Measurements from ENCODE around the gene MED29.
A peak's percentile ranks its signal among the peaks of the same experiment; 100 is the strongest.

The MED29 gene

DNA sequence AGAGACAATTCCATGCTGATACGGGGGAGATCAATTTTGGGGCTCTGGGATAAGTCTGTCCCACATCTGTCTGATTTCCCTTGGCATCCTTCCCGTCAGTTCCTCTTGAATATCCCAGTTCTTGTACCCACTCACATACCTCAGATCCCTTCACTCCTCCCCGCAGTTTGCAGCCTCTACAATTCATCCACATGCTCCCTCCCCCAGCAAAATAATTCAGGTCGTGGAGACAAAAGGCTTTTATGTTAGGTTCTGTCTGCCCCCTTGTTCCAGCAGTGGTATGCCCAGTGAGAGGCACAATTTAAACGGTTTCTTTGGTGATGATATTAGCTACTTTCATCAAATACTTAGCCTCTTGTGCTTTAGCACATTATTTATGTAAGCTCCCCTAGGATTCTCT, 35.0 kb downstream of the MED29 start:
- DNase-seq (ENCODE audit: low read depth in 3 of 3, low spot score in 1 of 3) = no peak

DNA sequence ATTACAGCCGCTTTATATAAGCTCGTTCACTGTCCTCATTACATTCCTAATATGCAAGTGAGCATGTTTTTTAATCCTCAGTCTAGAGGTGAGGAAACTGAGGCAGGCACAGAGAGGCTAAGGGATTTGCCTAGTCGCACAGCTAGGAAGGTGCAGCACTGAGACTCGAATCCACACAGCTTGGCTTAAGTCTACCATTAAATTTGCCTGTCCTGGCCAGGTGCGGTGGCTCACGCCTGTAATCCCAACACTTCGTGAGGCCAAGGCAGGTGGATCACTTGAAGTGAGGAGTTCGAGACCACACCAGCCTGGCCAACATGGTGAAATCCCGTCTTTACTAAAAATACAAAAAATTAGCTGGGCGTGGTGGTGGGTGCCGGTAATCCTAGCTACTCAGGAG, 36.5 kb downstream of the MED29 start:
- no peak for DNase-seq (ENCODE audit: low read depth in 3 of 3, low spot score in 1 of 3)

DNA sequence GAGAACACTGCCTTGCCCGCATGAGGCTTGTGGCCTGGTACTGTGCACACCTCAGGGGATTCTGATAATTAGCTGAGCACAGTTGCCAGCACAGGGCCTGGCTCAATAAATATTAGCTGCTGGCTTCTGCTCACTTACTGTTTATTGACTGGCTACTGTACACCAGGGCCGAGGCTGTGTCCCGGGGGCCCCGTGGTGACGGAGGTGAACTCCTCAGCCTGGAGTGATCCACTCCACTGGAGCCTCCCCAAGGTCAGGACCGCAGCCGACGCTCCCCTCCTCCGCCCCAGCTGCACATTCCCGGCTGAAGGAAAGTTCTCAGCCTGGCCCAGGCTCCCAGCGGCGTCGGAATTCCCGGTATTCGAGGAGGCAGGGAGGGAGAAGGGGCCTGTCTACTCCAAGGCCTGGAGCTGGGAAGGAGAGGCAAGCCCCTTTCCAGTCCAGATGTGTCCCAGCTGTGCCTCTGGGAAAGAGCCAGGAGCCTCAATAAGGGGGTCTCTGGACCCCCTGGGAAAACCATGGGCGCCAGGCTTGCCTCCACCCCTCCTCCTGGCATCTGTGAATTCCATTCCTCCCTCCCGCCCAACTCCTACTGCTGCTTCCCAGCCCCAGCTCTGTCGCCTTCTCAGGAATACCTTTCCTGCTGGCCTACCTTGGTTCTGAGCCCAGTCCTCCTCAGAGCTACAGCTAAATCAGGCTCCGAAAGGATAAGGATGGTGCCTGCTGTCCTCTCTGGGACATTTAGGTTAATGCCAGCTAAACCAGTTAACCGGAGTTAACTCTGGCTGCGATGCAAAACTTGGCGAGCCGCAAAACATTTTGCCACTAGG, 37.3 kb downstream of the MED29 start:
- no peak for DNase-seq (ENCODE audit: low read depth in 3 of 3, low spot score in 1 of 3)

DNA sequence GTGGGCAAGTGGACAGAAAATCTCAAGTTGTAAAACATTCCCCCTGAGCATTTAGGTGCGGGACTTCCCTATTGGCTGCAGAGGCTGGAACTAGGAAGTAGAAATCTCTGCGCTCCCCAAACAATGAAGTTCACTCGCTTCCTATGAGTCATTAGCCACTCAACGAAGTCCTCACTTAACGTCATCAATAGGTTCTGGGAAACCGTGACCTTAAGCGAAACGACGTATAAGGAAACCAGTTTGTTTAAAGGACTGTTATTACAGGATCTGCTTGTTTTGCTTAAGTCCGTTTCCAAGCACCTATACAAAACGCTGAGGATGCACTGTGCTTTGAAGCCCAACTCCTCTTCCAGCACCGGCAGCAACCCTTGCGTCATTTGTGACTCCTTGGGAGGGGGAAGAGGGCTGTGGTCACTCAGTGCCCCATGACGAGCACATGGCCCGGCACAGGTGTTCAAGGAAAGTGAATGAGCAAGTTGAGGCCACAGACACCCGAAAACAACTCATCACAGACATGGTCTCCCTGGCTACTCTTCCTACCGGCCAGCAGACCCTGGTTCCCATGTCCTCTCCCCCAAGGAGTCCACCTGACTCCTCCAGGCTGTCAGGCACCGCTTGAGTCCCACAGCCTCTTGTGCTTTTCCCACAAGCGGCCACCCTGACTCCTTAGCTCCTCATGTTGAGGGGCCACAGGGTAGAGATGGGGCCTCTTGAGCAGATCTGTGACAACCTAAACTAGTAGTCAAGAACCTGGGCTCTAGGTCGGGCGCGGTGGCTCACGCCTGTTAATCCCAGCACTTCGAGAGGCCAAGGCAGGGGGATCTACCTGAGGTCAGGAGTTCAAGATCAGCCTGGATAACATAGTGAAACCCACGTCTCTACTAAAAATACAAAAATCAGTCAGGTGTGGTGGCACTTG, 39.8 kb downstream of the MED29 start:
- DNase-seq (ENCODE audit: low read depth in 3 of 3, low spot score in 1 of 3) = no peak

DNA sequence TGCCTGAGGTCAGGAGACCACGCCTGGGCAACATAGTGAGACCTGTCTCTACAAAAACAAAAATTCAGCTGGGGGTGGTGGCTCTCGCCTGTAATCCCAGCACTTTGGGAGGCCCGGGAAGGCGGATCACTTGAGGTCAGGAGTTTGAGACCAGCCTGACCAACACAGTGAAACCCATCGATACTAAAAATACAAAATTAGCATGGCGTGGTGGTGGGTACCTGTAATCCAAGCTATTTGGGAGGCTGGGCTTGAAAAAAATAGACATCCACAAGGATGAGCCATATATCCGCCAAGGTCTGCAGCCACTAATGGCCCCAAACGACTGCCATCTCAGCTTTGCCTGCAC, 41.5 kb downstream of the MED29 start:
- DNase-seq (ENCODE audit: low read depth in 3 of 3, low spot score in 1 of 3) = no peak

DNA sequence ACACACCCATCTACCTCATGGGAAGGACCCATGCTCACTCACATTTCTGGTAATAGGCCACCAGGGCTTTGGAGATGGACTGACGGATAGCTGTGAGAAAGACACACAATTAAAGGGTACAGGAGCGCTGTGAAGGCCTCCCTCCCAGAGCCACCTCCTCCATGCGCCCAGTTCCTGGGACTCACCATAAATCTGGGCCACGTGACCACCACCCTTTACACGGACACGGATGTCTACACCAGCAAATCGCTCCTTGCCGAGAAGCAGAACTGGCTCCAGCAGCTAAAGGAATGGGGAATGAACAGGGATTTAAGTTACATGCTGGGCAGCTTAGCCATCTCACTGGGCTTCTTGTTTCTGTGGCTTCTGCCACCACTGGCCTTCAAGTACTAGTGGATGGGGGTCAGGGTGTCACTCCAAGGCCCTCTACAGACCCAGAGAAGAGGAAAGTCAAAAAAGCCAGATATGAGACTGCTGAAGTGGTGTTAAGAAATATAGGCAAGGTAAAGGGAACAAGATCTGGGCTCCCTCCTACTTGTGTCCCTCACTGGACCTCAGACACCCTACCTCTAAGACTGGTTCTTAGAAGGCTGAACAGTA, 42.4 kb downstream of the MED29 start:
- no peak for DNase-seq (ENCODE audit: low read depth in 3 of 3, low spot score in 1 of 3)

DNA sequence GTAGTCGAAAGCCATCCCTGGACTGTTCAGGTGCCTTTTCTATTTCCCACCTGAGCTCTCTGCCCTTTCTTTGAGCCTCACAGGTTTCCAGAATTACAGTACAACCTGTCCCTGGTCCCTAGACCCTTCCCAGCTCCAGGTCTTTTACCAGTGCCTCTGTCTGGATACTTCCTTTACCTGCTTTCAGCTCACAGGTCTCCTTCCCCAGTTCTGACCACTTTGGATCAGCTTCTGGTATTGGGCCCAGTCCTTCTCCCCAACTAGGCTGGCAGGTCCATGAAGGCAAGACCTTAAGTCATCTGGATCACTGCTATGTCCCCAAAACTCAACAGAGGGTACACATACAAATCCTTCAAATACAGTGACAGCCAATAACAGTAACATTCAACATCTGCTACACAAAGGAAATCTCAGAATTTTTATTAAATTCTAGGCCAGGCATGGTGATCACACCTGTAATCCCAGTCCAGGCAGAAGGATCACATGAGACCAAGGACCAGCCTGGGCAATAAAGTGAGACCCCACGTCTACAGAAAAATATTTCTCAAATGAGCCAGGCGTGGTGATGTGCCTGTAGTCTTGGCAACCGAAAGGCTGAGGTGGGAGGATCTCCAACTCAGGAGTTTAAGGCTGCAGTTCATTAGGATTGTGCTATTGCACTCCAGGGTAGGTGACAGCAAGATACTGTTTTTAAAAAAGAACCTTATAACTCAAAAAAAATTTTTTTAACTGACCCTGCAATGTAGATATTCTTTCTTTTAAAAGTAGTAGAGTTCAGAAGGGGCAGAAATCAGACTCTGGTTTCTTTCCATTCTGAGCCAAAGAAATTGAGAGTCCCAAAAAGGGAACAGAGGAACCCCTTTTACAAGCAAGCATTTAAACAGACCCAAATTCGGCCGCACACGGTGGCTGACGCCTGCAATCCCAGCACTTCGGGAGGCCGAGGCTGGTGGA, 43.2 kb downstream of the MED29 start:
- no peak for DNase-seq (ENCODE audit: low read depth in 3 of 3, low spot score in 1 of 3)

DNA sequence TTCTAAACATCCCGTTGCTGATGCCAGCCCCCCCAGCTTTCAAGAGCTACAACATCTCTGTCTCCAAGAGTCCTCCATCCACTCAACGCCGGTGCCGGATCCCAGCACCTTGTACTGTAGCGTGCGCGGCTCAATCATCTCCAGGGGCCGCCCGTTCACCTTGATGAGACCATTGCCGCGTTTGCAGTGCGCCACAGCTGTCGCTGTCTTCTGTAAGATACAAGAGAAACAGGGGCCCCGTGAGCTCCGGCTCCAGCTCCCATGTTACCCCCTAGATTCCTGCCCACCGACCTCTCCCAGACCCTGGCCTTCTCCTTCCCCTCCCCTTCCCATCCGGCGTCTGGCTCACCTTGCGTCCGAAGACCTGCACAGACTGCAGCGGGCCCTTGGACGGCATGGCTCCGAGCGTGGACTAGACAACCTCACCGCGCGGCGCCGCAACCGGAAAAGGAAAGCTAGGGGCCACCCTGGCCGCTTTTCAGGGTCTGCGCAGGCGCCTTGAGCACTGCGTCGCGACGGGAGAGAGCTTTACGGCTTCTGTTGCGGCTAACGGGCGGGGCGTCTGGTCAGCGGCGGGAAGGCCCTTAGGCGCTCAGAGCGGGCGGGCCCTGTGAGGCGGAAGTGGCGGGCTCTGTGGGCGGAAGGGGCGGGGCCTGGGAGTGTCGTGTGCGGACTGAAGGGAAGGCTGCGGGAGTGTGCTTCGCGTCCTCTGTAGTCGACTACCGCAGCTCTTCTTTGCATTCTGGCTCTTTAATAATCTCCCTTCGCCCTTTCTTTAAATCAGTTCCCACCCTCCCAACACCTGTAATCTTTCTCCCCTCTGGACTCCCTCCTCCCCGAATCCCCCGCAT, 44.5 kb downstream of the MED29 start, which contains the start of gene RPS16:
RPS16 (minus strand) TSS at position 451 of the 851 bp plus-strand sequence; CDS start at position 397, 54 bp downstream.
- DNase-seq (ENCODE audit: low read depth in 3 of 3, low spot score in 1 of 3) = peak; percentile 98 to 99 (median 99)

DNA sequence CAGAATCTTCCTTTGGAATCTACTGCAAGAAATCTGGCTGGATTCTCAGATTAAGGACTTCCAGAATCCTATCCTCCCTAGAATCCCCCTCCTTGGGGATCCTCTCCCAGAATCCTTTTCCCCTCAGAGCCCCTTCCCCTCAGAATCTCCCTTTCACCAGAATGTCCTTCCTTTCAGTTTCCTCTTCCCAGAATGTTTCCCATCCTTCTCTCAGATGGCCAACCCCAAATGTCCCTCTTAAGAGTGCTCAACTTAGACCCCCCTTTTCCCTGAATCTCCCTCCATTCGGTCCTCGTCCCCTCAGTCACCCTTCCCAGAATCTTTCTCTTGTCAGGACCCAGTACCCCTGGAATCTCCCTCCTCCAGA, 45.2 kb downstream of the MED29 start:
- no peak for DNase-seq (ENCODE audit: low read depth in 3 of 3, low spot score in 1 of 3)

DNA sequence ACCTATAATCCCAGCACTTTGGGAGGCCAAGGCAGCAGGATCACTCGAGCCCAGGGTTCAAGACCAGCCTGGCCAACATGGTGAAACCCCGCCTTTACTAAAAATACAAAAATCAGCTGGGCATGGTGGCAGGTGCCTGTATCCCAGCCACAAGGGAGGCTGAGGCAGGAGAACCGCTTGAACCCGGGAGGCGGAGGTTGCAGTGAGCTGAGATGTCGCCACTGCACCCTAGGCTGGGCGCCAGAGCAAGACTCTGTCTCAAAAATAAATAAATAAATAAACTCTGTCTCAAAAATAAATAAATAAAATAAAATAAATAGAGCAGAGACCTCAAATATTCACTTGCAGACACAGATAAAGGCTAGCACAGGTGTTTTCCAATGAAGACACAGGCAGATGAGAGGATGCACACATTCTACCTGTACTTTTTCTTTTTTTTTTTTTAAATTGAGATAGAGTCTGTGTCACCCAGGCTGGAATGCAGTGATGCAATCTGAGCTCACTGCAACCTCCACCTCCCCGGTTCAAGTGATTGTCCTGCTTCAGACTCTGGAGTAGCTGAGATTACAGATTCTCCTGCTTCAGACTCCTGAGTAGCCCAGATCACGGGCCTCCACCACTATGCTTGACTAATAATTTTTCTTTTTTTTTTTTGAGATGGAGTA, 47.2 kb downstream of the MED29 start:
- no peak for DNase-seq (ENCODE audit: low read depth in 3 of 3, low spot score in 1 of 3)

DNA sequence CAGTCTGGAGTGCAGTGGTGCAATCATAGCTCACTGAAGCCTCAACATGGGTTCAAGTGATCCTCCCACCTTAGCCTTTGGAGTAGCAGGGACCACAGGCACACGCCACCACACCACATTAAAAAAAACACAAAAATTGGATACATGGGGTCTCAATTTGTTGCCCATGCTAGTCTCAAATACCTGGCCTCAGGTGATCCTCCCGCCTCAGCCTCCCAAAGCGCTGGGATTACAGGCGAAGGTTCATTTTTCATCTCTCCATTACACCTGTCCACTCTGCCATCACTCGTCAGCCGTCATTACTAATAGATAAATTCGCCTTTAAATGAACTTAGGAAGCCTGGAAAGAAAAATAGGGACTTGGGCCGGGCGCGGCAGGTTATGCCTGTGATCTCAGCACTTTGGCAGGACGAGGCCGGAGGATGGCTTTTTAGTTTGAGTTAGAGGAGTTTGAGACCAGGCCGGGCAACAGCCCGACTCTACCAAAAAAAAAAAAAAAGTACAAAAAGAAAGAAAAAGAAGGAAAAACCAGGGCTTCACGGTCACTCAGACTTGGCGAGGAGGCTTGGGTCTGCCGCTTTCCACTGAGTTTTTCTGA, 53.5 kb downstream of the MED29 start:
- DNase-seq (ENCODE audit: low read depth in 3 of 3, low spot score in 1 of 3) = no peak

DNA sequence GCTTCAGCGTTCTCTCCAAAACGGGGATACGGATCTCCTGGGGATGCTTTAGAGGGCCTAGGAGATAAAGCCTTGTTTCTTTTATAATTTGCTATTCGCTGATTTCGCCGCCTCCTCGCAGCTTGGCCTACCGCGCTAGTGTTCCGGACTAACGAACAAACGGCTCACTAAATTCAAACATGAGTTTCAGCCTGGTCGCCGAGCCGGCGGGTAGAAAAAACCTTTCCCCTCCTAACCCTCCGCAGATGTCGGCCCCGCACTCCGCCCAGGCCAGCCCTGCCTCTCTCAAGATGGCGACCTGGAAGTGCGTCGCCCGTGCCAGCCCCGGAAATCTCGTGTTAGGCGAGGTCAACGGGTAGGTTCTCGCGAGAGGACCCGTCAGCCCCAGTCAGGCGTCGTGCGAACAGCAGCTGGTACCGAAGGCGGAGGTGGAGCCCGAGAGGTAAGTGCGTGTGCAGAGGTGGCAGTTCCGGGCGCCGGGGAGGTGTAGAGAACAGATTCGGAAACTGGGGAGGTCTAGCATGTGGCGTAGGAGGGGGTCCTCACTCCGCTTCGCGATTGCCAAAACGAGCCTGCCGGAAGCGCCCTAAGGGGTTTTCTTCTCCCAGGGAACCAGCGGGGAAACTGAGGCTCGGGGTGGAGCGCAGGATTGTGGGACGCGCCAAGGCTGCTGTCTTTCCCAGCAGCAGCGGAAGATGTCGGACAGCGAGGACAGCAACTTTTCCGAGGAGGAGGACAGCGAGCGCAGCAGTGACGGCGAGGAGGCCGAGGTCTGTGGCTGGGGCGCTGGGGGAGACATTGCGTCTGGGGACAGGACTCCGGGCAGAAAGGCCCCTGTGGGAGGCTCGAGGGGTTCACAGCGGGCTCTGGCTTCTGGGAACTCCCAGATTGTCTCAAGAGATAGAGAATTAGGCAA, 54.3 kb downstream of the MED29 start, which contains the start of gene SUPT5H:
SUPT5H (plus strand) TSS at position 387 of the 916 bp plus-strand sequence; CDS start at position 696, 309 bp downstream.
- peak; percentile 87 to 96 (median 94) for DNase-seq (ENCODE audit: low read depth in 3 of 3, low spot score in 1 of 3)

DNA sequence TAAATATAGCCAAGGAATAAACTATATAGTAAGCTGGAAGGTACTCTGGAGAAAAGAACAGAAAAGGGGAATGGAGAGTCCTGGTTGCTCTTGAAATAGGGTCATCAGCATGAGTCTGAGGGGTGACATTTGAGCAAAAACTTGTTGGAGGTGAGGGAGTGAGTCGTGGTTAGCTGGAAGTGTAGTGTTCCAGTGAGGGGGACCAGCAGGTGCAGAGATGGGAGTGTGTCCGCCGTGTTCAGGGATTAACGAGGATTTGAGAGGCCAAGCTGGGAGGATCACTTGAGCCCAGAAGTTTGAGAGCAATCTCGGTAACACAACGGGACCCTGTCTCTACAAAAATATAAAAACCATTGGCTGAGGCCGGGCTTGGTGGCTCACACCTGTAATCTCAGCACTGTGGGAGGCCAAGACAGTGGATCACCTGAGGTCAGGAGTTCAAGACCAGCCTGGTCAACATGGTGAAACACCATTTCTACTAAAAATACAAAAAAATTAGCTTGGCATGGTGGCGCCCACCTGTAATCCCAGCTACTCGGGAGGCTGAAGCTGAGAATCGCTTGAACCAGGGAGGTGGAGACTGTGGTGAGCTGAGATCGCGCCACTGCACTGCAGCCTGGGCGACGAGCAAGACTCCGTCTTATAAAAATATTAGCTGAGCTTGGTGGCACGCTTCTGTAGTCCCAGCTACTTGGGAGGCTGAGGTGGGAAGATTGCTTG, 55.3 kb downstream of the MED29 start:
- DNase-seq (ENCODE audit: low read depth in 3 of 3, low spot score in 1 of 3) = no peak

DNA sequence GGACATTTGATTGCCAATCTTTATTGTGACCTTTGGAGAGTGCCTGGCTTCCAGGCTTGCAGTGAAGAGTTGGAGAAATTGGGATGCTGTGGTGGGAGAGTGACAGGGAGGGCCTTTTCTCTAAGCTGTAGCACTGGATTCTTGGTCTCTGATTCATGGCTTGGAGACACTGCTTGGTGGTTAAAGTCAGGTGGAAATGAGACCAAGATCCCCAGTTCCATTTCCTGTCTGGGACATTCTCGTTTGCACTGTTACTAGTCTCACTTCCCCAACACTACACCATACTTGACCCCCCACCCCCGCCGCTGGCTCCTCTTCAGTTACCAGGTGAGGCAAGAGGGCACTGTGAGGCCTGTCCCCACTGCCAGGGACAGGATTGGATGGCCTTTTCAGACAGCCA, 57.1 kb downstream of the MED29 start:
- DNase-seq (ENCODE audit: low read depth in 3 of 3, low spot score in 1 of 3) = no peak

DNA sequence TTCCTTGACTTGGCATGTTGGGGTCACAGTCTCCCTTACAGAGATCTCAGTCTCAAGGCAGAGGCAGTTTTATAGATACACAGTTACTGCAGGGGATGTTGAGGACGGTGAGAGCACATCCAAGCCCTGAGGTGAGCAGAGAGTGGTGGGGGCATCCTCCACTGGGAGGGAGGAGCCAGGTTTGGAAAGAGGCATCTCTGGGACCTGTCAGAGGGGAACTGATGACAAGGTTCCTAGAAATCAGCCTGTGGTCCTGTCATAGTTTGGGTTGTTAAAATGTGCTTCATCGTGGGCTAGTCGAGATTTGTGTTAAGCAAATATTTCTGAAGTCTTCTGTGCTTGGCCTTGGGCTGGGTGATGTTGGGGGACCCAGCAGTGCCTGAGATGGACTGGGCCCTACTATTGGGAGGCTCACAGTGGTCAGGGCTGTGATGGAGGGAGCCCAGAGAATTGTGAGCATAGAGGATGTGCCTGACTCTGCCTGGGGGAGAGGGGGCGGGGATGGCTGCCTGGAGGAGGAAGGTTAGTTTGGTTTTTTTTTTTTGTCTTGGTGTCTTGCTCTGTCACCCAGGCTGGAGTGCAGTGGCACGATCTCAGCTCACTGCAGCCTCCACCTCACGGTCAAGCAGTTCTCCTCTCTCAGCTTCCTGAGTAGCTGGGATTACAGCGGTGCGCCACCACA, 58.1 kb downstream of the MED29 start:
- DNase-seq (ENCODE audit: low read depth in 3 of 3, low spot score in 1 of 3) = no peak
